Measurements from ENCODE around the gene KCNK18. TPM values are rescaled to one million over a fixed set of nuclear protein-coding genes. Genes with fewer than 3 reads are reported as not detected.

Gene KCNK18
- total and polyA plus RNA-seq, 2 of the 8 experiments (the other 6 are each of a cell fraction or from before 2014, with no cell fraction given): not detected

GRCh38 chr10:117175215-117175900 lies 21.9 kb upstream of the KCNK18 start:
- no peak overlapping the region for H3K27ac ChIP-seq (ENCODE audit: low read depth, low read length)
- no peak overlapping the region for H2BK12ac ChIP-seq (ENCODE audit: low read depth, low read length)
- TF ChIP-seq SAP30 (IDR thresholded peaks at IDR 0.05; ENCODE audit: insufficient read depth, insufficient replicate concordance, low read length) (peak; percentile 69), SIN3A (conservative IDR thresholded peaks at IDR 0.05 in 1 of 2, IDR thresholded peaks at IDR 0.05 in 1 of 2; ENCODE audit: low read depth in 1 of 2, low read length in 2 of 2) (peak; percentile 13 to 32; a peak in 1 of 4 replicates), EZH2 (IDR thresholded peaks at IDR 0.05; ENCODE audit: low read depth, low read length, severe bottlenecking) (peak; percentile 64), SUZ12 (IDR thresholded peaks at IDR 0.05; ENCODE audit: low read length) (peak; percentile 70; the same call in 1 of the 2 replicates), SP1 (IDR thresholded peaks at IDR 0.05; ENCODE audit: low read depth, low read length) (no peak), SP2 (IDR thresholded peaks at IDR 0.05; ENCODE audit: low read length) (no peak), KDM4A (IDR thresholded peaks at IDR 0.05; ENCODE audit: low read depth, low read length, severe bottlenecking) (peak; percentile 69), ASH2L (IDR thresholded peaks at IDR 0.05; ENCODE audit: low read length) (peak; percentile 1), MAX (IDR thresholded peaks at IDR 0.05) (0 out of 2 replicates have a peak, but pooled peaks have one; percentile 12), E2F6 (IDR thresholded peaks at IDR 0.05) (no peak), YY1 (IDR thresholded peaks at IDR 0.05; ENCODE audit: low read depth, low read length) (0 out of 2 replicates have a peak, but pooled peaks have one; percentile 12)
- peaks cover 25 to 49% (median 41%) of the 10 kb centered on the region in 4 experiments for H3K27me3 ChIP-seq (replicated peaks in 1 of 4; ENCODE audit: control insufficient read depth in 3 of 4, extremely low read depth in 1 of 4, insufficient read depth in 3 of 4, low read length in 3 of 4)
- CTCF ChIA-PET (ENCODE audit: partially characterized antibody): interaction anchor here (0.6 to 15.5 kb wide), 67 partner anchors 10 to 618 kb away, joined by 3 to 531 read pairs (median 5); partner anchors contain the start of gene KCNK18
- no peak overlapping the region for H2BK20ac ChIP-seq (ENCODE audit: low read length)
- H3K9ac ChIP-seq (replicated peaks in 1 of 4; ENCODE audit: extremely low read depth in 1 of 4, low read depth in 3 of 4, low read length in 3 of 4): no peak overlapping the region; a peak in 1 of 7 replicates
- peak overlapping the region; percentile 87 to 99 for H3K4me2 ChIP-seq (ENCODE audit: insufficient read depth in 1 of 2, low read depth in 2 of 2, low read length in 2 of 2)
- H2AK5ac ChIP-seq (ENCODE audit: low read depth, low read length): no peak overlapping the region
- no peak overlapping the region for H2BK120ac ChIP-seq (replicated peaks; ENCODE audit: low read depth, low read length)
- peaks cover 7% of the 10 kb centered on the region for H3K23me2 ChIP-seq (ENCODE audit: low read depth, low read length)
- H3K79me2 ChIP-seq (ENCODE audit: control insufficient read depth in 1 of 2, insufficient read depth in 2 of 2, low read length in 2 of 2): no peaks in the 10 kb centered on the region
- peak overlapping the region; percentile 29 to 67 (median 60); a peak in 7 of 8 replicates for H3K4me3 ChIP-seq (ENCODE audit: extremely low read depth in 1 of 4, insufficient read depth in 2 of 4, low read depth in 3 of 4, low read length in 4 of 4)
- peak in 1 of 2 experiments; percentile 75 for DNase-seq (ENCODE audit: low read depth in 1 of 2, low spot score in 2 of 2)
- H3K14ac ChIP-seq (ENCODE audit: insufficient read length): no peak overlapping the region
- no peak overlapping the region for H4K5ac ChIP-seq (ENCODE audit: insufficient read length, low read depth, low read length)
- POLR2A ChIA-PET (ENCODE audit: partially characterized antibody): no interaction called here
- no peak overlapping the region for H2BK15ac ChIP-seq (ENCODE audit: low read length)
- peak overlapping the region; percentile 88 for H2AFZ ChIP-seq (ENCODE audit: low read length)
- no peak overlapping the region for H2BK5ac ChIP-seq (ENCODE audit: low read depth, low read length)
- H3K36me3 ChIP-seq (ENCODE audit: control insufficient read depth in 2 of 4, insufficient read depth in 4 of 4, low read length in 3 of 4): no peaks in the 10 kb centered on the region
- H3K4ac ChIP-seq (replicated peaks; ENCODE audit: insufficient read length, low read depth, low read length): no peak overlapping the region
- no peaks in the 10 kb centered on the region for H3K79me1 ChIP-seq (ENCODE audit: low read depth, low read length)
- 4% methylated on average over 46 of the region's 46 CpGs; no CpG with 5 or more reads in 1 of the 2 experiments for WGBS, 2 experiments (ENCODE audit: extremely low coverage in 1 of 2, insufficient coverage in 1 of 2, insufficient read length in 1 of 2, insufficient replicate concordance in 2 of 2, low coverage in 1 of 2, low lambda C conversion rate in 2 of 2, missing lambda C conversion rate in 1 of 2)
- no peaks in the 10 kb centered on the region for H3K9me3 ChIP-seq (ENCODE audit: insufficient read depth in 2 of 2, low read depth in 1 of 2, low read length in 1 of 2)
- H3K23ac ChIP-seq (ENCODE audit: insufficient read length): no peak overlapping the region
- H3K18ac ChIP-seq (ENCODE audit: extremely low read depth, low read length): no peak overlapping the region
- H4K20me1 ChIP-seq (replicated peaks in 1 of 2; ENCODE audit: control insufficient read depth in 1 of 2, insufficient read depth in 2 of 2, low read length in 2 of 2): peaks cover 0 to 6% of the 10 kb centered on the region in 2 experiments
- no peak overlapping the region for H3K56ac ChIP-seq (replicated peaks; ENCODE audit: insufficient read length, low read depth, low read length)
- no peak overlapping the region for H4K8ac ChIP-seq (ENCODE audit: extremely low read depth, insufficient read depth, low read length)
- no peak overlapping the region for H4K91ac ChIP-seq (replicated peaks; ENCODE audit: insufficient read length, low read length)
- no peak for FAIRE-seq
- peaks cover 0 to 15% (median 7%) of the 10 kb centered on the region in 4 experiments; a peak in 6 of 7 replicates for H3K4me1 ChIP-seq (replicated peaks in 1 of 4; ENCODE audit: control insufficient read depth in 3 of 4, insufficient read depth in 4 of 4, low read length in 3 of 4)

All from H1 (cell line).